ENCODE results near the gene ADAMTS12. TPM values are rescaled to one million over a fixed set of nuclear protein-coding genes. Genes with fewer than 3 reads are reported as not detected.

ADAMTS12 gene
- polyA plus RNA-seq, 1 donor (not counting 4 experiments of a cell fraction or from before 2014, with no cell fraction given), result 0.49 TPM

DNA sequence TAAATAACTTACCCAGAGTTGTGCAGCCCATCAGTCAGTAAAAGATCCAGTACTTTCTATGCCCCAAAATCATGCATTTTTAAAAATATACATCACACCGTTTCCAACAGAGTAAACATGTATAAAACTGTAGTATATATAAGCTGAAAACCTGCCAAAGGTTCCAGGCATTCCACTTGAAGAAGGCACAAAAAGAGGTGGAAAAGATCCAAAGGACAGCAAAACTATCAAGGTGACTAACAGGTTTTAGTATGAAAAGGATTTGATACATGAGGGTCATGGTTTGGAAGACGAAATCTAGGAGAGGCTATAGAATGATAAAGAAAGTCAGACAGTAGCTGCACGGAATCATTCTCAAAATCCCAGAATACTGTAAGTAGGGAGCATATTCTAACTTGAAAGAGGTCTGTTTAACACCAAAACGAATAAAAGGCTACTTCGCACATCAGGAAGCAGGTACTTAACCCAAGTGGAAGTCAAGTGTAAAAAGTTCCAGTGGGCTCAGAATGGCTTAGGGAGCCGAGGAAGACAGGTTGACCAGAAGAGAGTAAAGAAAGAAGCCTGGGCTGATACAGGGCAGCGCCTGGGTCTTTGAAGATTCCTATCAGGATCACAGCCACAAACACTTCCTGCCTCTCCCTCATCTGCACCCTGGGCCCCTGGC is 207.2 kb downstream of the ADAMTS12 start:
- H3K79me2 ChIP-seq (ENCODE audit: control insufficient read depth, insufficient read depth, low read length), result no peaks in the 10 kb centered on the region
- no peak for FAIRE-seq
- H3K4me3 ChIP-seq (ENCODE audit: control insufficient read depth in 2 of 3, extremely low read depth in 1 of 3, insufficient read depth in 2 of 3, low read depth in 1 of 3, low read length in 3 of 3), result no peak overlapping the region
- no peak for DNase-seq (ENCODE audit: low read depth, low spot score)
- H3K9ac ChIP-seq (ENCODE audit: control insufficient read depth, extremely low read depth, insufficient read depth, low read length), result no peak overlapping the region
- no peaks in the 10 kb centered on the region for H3K4me1 ChIP-seq (ENCODE audit: control insufficient read depth, extremely low read depth, insufficient read depth, low read length)
- dilution Hi-C loops (cut with MboI; ENCODE audit: extremely low pct_ligation_motif_present, low sequenced_read_pairs), result no loop called here
- no peaks in the 10 kb centered on the region for H3K36me3 ChIP-seq (ENCODE audit: control insufficient read depth in 2 of 2, extremely low read depth in 1 of 2, insufficient read depth in 2 of 2, low read length in 2 of 2)
- no peaks in the 10 kb centered on the region for H3K9me3 ChIP-seq (ENCODE audit: control insufficient read depth, low read depth, low read length)
- no peaks in the 10 kb centered on the region for H4K20me1 ChIP-seq (ENCODE audit: control insufficient read depth, extremely low read depth, insufficient read depth, low read length)
- H3K27me3 ChIP-seq (ENCODE audit: control insufficient read depth, extremely low read depth, insufficient read depth, low read length), result no peaks in the 10 kb centered on the region
- H3K4me2 ChIP-seq (ENCODE audit: control insufficient read depth, extremely low read depth, insufficient read depth, low read depth, low read length), result no peak overlapping the region
- no peak overlapping the region for H3K27ac ChIP-seq (ENCODE audit: control insufficient read depth, insufficient read depth, low read length)
- no peak overlapping the region for H2AFZ ChIP-seq (ENCODE audit: control insufficient read depth, low read length)
- no peaks in the 10 kb centered on the region for H3K9me1 ChIP-seq (ENCODE audit: control insufficient read depth, extremely low read depth, insufficient read depth, low read length)
- no peak for TF ChIP-seq EZH2 (IDR thresholded peaks at IDR 0.05; ENCODE audit: low read length)
- TF ChIP-seq, protein P1, sequence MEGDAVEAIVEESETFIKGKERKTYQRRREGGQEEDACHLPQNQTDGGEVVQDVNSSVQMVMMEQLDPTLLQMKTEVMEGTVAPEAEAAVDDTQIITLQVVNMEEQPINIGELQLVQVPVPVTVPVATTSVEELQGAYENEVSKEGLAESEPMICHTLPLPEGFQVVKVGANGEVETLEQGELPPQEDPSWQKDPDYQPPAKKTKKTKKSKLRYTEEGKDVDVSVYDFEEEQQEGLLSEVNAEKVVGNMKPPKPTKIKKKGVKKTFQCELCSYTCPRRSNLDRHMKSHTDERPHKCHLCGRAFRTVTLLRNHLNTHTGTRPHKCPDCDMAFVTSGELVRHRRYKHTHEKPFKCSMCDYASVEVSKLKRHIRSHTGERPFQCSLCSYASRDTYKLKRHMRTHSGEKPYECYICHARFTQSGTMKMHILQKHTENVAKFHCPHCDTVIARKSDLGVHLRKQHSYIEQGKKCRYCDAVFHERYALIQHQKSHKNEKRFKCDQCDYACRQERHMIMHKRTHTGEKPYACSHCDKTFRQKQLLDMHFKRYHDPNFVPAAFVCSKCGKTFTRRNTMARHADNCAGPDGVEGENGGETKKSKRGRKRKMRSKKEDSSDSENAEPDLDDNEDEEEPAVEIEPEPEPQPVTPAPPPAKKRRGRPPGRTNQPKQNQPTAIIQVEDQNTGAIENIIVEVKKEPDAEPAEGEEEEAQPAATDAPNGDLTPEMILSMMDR (optimal IDR thresholded peaks at IDR 0.05 in 1 of 3, IDR thresholded peaks at IDR 0.05 in 1 of 3, conservative IDR thresholded peaks at IDR 0.05 in 1 of 3; ENCODE audit: extremely low read depth in 1 of 3, insufficient read depth in 2 of 3, low read length in 3 of 3), result no peak

DNA sequence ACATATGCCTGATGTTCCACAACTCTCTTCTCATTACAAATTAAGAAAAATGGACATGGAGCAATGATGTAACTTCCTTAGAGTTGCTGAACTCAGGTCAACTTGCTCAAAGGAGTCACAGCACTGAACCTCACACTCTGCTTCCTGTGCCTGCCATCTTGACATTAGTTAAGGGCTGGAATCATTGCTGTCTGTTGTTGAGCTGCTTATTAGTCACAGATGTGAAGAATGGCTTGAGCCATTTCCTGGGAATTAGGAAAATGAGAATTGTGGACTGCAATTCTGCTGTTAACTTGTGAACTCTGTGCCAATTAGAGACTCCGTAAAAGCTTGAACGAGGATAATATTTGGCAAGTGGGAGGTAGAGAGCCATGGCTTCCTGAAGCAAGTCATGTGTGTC is 212.0 kb downstream of the ADAMTS12 start:
- Histone ChIP-seq H3K9me3 (ENCODE audit: control insufficient read depth, low read depth, low read length) (no peaks in the 10 kb centered on the region), H4K20me1 (ENCODE audit: control insufficient read depth, extremely low read depth, insufficient read depth, low read length) (no peaks in the 10 kb centered on the region), H2AFZ (ENCODE audit: control insufficient read depth, low read length) (no peak overlapping the region), H3K4me3 (ENCODE audit: control insufficient read depth in 2 of 3, extremely low read depth in 1 of 3, insufficient read depth in 2 of 3, low read depth in 1 of 3, low read length in 3 of 3) (no peak overlapping the region), H3K9ac (ENCODE audit: control insufficient read depth, extremely low read depth, insufficient read depth, low read length) (no peak overlapping the region), H3K79me2 (ENCODE audit: control insufficient read depth, insufficient read depth, low read length) (no peaks in the 10 kb centered on the region), H3K36me3 (ENCODE audit: control insufficient read depth in 2 of 2, extremely low read depth in 1 of 2, insufficient read depth in 2 of 2, low read length in 2 of 2) (no peaks in the 10 kb centered on the region), H3K4me1 (ENCODE audit: control insufficient read depth, extremely low read depth, insufficient read depth, low read length) (no peaks in the 10 kb centered on the region), H3K4me2 (ENCODE audit: control insufficient read depth, extremely low read depth, insufficient read depth, low read depth, low read length) (no peak overlapping the region), H3K27me3 (ENCODE audit: control insufficient read depth, extremely low read depth, insufficient read depth, low read length) (no peaks in the 10 kb centered on the region), H3K27ac (ENCODE audit: control insufficient read depth, insufficient read depth, low read length) (no peak overlapping the region), H3K9me1 (ENCODE audit: control insufficient read depth, extremely low read depth, insufficient read depth, low read length) (no peaks in the 10 kb centered on the region)
- DNase-seq (ENCODE audit: low read depth, low spot score) (no peak), FAIRE-seq (no peak)
- TF ChIP-seq, protein P1 (optimal IDR thresholded peaks at IDR 0.05 in 1 of 3, IDR thresholded peaks at IDR 0.05 in 1 of 3, conservative IDR thresholded peaks at IDR 0.05 in 1 of 3; ENCODE audit: extremely low read depth in 1 of 3, insufficient read depth in 2 of 3, low read length in 3 of 3), result no peak
- TF ChIP-seq EZH2 (IDR thresholded peaks at IDR 0.05; ENCODE audit: low read length), result no peak
- dilution Hi-C loops (cut with MboI; ENCODE audit: extremely low pct_ligation_motif_present, low sequenced_read_pairs), result no loop called here
